CD14-positive monocyte (primary cell): ENCODE measurements around the gene IL18BP. TPM values are rescaled to one million over a fixed set of nuclear protein-coding genes. Genes with fewer than 3 reads are reported as not detected.
A peak's percentile ranks its signal among the peaks of the same experiment; 100 is the strongest.

ENCODE experiments used
- DNase-seq, 3 donors: peaks; one replicate each; pipeline ENCODE4 v3.0.0-alpha.2; 2011 to 2022
- H2AFZ ChIP-seq: 2 replicates; pipeline ENCODE4 v1.6.0; 2012; ENCODE audit warnings: mild to moderate bottlenecking, low read depth, low read length, inconsistent platforms; ENCODE audit not compliant: insufficient read depth, poor library complexity, severe bottlenecking
- H3K27ac ChIP-seq, 2 donors: 1 replicate in 1 of 2; 2 replicates in 1 of 2; pipeline ENCODE4 v1.5.1; 2012 to 2013; ENCODE audit warnings: low read length in 2 of 2, control low read depth in 1 of 2, inconsistent platforms in 1 of 2, low read depth in 1 of 2, mild to moderate bottlenecking in 1 of 2
- H3K27me3 ChIP-seq, 2 donors: one replicate each; pipeline versions ENCODE4 v1.6.0 to v1.6.1; 2011 to 2013; ENCODE audit warnings: low read length in 2 of 2; ENCODE audit not compliant: control insufficient read depth in 2 of 2, insufficient read depth in 2 of 2
- H3K36me3 ChIP-seq, 2 donors: replicated peaks in 1 of 2; 1 replicate in 1 of 2; 2 replicates in 1 of 2; pipeline versions ENCODE4 v1.5.1 to v1.6.1; 2012 to 2013; ENCODE audit warnings: low read length in 2 of 2, control low read depth in 1 of 2, inconsistent platforms in 1 of 2, mild to moderate bottlenecking in 1 of 2; ENCODE audit not compliant: insufficient read depth in 2 of 2, control insufficient read depth in 1 of 2
- H3K4me1 ChIP-seq, 2 donors: 1 replicate in 1 of 2; 2 replicates in 1 of 2; pipeline versions ENCODE4 v1.5.1 to v1.6.1; 2012 to 2013; ENCODE audit warnings: low read length in 2 of 2, control low read depth in 1 of 2, inconsistent platforms in 1 of 2, mild to moderate bottlenecking in 1 of 2, moderate library complexity in 1 of 2; ENCODE audit not compliant: insufficient read depth in 2 of 2, control insufficient read depth in 1 of 2
- H3K4me2 ChIP-seq: replicated peaks from 2 replicates; pipeline ENCODE3; 2012; ENCODE audit warnings: low read length, moderate library complexity, mild to moderate bottlenecking; ENCODE audit not compliant: poor library complexity, severe bottlenecking; ENCODE audit errors: extremely low read depth
- H3K4me3 ChIP-seq, 3 experiments: fragments of 200-600 bp in 1 of 3; sonication (generic) in 1 of 3; replicated peaks in 1 of 3; 1 replicate in 2 of 3; 2 replicates in 1 of 3; pipeline ENCODE4 v1.5.1; 2011 to 2013; ENCODE audit warnings: low read length in 3 of 3, mild to moderate bottlenecking in 3 of 3, control low read depth in 2 of 3, low read depth in 2 of 3, inconsistent platforms in 1 of 3, moderate library complexity in 1 of 3
- H3K79me2 ChIP-seq: 2 replicates; pipeline ENCODE4 v1.6.0; 2012; ENCODE audit warnings: mild to moderate bottlenecking, control low read depth, inconsistent platforms, low read length, moderate library complexity; ENCODE audit not compliant: insufficient read depth
- H3K9ac ChIP-seq: 2 replicates; pipeline ENCODE4 v1.6.0; 2017; ENCODE audit warnings: low read length, mild to moderate bottlenecking; ENCODE audit not compliant: insufficient read depth, poor library complexity, severe bottlenecking
- H3K9me3 ChIP-seq, 2 donors: replicated peaks in 1 of 2; 1 replicate in 1 of 2; 2 replicates in 1 of 2; pipeline versions ENCODE4 v1.5.1 to v1.6.1; 2012 to 2013; ENCODE audit warnings: low read length in 2 of 2, control low read depth in 1 of 2; ENCODE audit not compliant: control insufficient read depth in 1 of 2, insufficient read depth in 1 of 2
- H4K20me1 ChIP-seq: 2 replicates; pipeline ENCODE4 v1.6.0; 2012; ENCODE audit warnings: mild to moderate bottlenecking, low read length, control low read depth, moderate library complexity; ENCODE audit not compliant: insufficient read depth
- H3K27ac Mint-ChIP-seq, 7 donors: one replicate each; pipeline ENCODE4 v1.8.0; 2020; ENCODE audit warnings: mild to moderate bottlenecking in 7 of 7, mixed read lengths in 7 of 7, moderate library complexity in 6 of 7, inconsistent platforms in 2 of 7
- H3K27me3 Mint-ChIP-seq, 3 donors: one replicate each; pipeline ENCODE4 v1.8.0; 2021 to 2022; ENCODE audit warnings: low read depth in 3 of 3, mild to moderate bottlenecking in 3 of 3, mixed read lengths in 3 of 3, moderate library complexity in 3 of 3, inconsistent platforms in 1 of 3
- H3K36me3 Mint-ChIP-seq, 2 donors: one replicate each; pipeline ENCODE4 v1.8.0; 2020; ENCODE audit warnings: mixed read lengths in 2 of 2, inconsistent platforms in 1 of 2, mild to moderate bottlenecking in 1 of 2
- H3K4me1 Mint-ChIP-seq: one replicate; pipeline ENCODE4 v1.8.0; 2020; ENCODE audit warnings: mild to moderate bottlenecking, mixed read lengths
- H3K4me3 Mint-ChIP-seq, 2 donors: one replicate each; pipeline ENCODE4 v1.8.0; 2020; ENCODE audit warnings: mild to moderate bottlenecking in 2 of 2, mixed read lengths in 2 of 2, moderate library complexity in 1 of 2
- H3K9me3 Mint-ChIP-seq, 7 donors: one replicate each; pipeline ENCODE4 v1.8.0; 2020 to 2022; ENCODE audit warnings: mixed read lengths in 7 of 7, mild to moderate bottlenecking in 6 of 7, moderate library complexity in 6 of 7, inconsistent platforms in 2 of 7
- WGBS: methylation state at CpG from one replicate; pipeline ENCODE4 v1.1.5; 2013; ENCODE audit warnings: missing lambda C conversion rate; ENCODE audit not compliant: insufficient coverage; 5-methylcytosine and 5-hydroxymethylcytosine counted together
- intact Hi-C, 2 donors: fragments of 100-400 bp; cut with micrococcal nuclease; formaldehyde crosslinking; loops; one replicate each; pipeline versions ENCODE4 v1.15.0 to v1.15.1; 2023
- polyA plus RNA-seq, 3 donors: library from polyadenylated mRNA; depleted of rRNA in 1 of 3; unstranded in 2 of 3; stranded (reverse) in 1 of 3; fragments of 300-500 nt in 2 of 3; fragments of >200 nt in 1 of 3; fragmentation: Illumina TruSeq in 2 of 3; gene quantifications; 1 replicate in 2 of 3; 2 replicates in 1 of 3; pipeline ENCODE4 v1.2.3, GENCODE V29; 2012 to 2021
- TF ChIP-seq, protein P1 (sequence below): fragments of 200-600 bp; IDR thresholded peaks from one replicate; pipeline ENCODE4 v1.8.0; 2022; ENCODE audit warnings: antibody characterized with exemption, mild to moderate bottlenecking

The IL18BP gene
- polyA plus RNA-seq, 3 donors, result 7.4 to 32.3 (median 8.3) TPM

DNA sequence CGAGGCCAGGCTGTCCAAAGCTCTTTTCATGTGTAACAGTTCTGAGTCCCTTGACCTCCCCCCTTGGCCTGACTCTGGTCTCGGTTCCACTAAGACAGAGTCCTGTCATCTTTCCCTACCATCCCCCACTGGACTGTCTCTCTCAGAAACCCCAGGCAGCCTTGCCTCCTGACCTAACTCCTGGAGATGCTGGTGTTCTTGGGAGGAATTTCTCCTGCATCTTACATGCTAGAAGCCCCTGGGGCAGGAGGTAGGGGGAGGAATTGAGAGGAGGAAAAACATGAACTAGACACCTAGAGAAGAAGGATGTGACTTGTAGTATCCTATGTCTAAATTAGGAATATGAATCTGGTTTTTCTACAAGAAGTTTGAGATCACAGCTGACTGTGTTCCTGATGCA, 648 bp upstream of the IL18BP start:
- Histone ChIP-seq H3K9ac (peak overlapping the region; percentile 63), H3K27ac (peak overlapping the region; percentile 86 to 94), H3K36me3 (peaks cover 25 to 34% of the 10 kb centered on the region in 2 donors), H3K9me3 (no peaks in the 10 kb centered on the region), H4K20me1 (peaks cover 8% of the 10 kb centered on the region), H3K4me3 (peak overlapping the region in 1 of 3 experiments; percentile 60), H2AFZ (no peak overlapping the region), H3K4me2 (peak overlapping the region; percentile 61), H3K27me3 (no peaks in the 10 kb centered on the region), H3K79me2 (no peaks in the 10 kb centered on the region), H3K4me1 (peaks cover 42 to 45% of the 10 kb centered on the region in 2 donors)
- peaks cover 0 to 3% (median 3%) of the 10 kb centered on the region in 3 donors for H3K27me3 Mint-ChIP-seq
- DNase-seq, result no peak
- H3K4me3 Mint-ChIP-seq, result peak overlapping the region in 1 of 2 donors; percentile 94
- intact Hi-C loops, result no loop called here
- TF ChIP-seq, protein P1, sequence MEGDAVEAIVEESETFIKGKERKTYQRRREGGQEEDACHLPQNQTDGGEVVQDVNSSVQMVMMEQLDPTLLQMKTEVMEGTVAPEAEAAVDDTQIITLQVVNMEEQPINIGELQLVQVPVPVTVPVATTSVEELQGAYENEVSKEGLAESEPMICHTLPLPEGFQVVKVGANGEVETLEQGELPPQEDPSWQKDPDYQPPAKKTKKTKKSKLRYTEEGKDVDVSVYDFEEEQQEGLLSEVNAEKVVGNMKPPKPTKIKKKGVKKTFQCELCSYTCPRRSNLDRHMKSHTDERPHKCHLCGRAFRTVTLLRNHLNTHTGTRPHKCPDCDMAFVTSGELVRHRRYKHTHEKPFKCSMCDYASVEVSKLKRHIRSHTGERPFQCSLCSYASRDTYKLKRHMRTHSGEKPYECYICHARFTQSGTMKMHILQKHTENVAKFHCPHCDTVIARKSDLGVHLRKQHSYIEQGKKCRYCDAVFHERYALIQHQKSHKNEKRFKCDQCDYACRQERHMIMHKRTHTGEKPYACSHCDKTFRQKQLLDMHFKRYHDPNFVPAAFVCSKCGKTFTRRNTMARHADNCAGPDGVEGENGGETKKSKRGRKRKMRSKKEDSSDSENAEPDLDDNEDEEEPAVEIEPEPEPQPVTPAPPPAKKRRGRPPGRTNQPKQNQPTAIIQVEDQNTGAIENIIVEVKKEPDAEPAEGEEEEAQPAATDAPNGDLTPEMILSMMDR, result no peak
- peaks cover 47% of the 10 kb centered on the region for H3K4me1 Mint-ChIP-seq
- H3K9me3 Mint-ChIP-seq, result peaks cover 0 to 4% (median 0%) of the 10 kb centered on the region in 7 donors
- H3K27ac Mint-ChIP-seq, result peak overlapping the region; percentile 96 to 99 (median 98)
- 100% methylated on average over 1 of the region's 2 CpGs for WGBS
- peaks cover 54 to 60% of the 10 kb centered on the region in 2 donors for H3K36me3 Mint-ChIP-seq

DNA sequence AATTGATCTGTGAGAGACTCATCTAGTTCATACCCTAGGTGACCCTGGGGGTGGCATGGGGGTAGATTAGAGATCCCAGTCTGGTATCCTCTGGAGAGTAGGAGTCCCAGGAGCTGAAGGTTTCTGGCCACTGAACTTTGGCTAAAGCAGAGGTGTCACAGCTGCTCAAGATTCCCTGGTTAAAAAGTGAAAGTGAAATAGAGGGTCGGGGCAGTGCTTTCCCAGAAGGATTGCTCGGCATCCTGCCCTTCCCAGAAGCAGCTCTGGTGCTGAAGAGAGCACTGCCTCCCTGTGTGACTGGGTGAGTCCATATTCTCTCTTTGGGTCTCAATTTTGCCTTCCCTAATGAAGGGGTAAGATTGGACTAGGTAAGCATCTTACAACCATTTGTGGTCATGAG, 653 bp downstream of the IL18BP start:
- H3K4me3 Mint-ChIP-seq, result peak overlapping the region; percentile 78 to 94
- Histone ChIP-seq H3K4me2 (peak overlapping the region; percentile 61), H3K27ac (peak overlapping the region; percentile 86 to 94), H3K27me3 (no peaks in the 10 kb centered on the region), H2AFZ (no peak overlapping the region), H3K9ac (peak overlapping the region; percentile 63), H3K4me3 (peak overlapping the region in 2 of 3 experiments; percentile 30 to 60), H4K20me1 (peaks cover 13% of the 10 kb centered on the region), H3K36me3 (peaks cover 38 to 47% of the 10 kb centered on the region in 2 donors), H3K4me1 (peaks cover 36 to 37% of the 10 kb centered on the region in 2 donors), H3K9me3 (no peaks in the 10 kb centered on the region), H3K79me2 (no peaks in the 10 kb centered on the region)
- peaks cover 36% of the 10 kb centered on the region for H3K4me1 Mint-ChIP-seq
- peaks cover 0 to 3% (median 2%) of the 10 kb centered on the region in 3 donors for H3K27me3 Mint-ChIP-seq
- WGBS, result 74% methylated on average over 2 of the region's 2 CpGs
- peaks cover 0 to 4% (median 0%) of the 10 kb centered on the region in 7 donors for H3K9me3 Mint-ChIP-seq
- H3K27ac Mint-ChIP-seq, result peak overlapping the region; percentile 96 to 99 (median 98)
- intact Hi-C loops, result no loop called here
- no peak for DNase-seq
- peaks cover 63 to 71% of the 10 kb centered on the region in 2 donors for H3K36me3 Mint-ChIP-seq
- TF ChIP-seq, protein P1, result no peak
